ENCODE results near the gene NID1. TPM values are rescaled to one million over a fixed set of nuclear protein-coding genes. Genes with fewer than 3 reads are reported as not detected.

Gene NID1
- total and polyA plus RNA-seq, 9 of the 15 experiments (the other 6 are each of a cell fraction or from before 2014, with no cell fraction given), result 0.22 TPM; not detected in 8

- Histone ChIP-seq H3K9ac (ENCODE audit: insufficient read depth in 1 of 2, low read depth in 2 of 2, low read length in 2 of 2) (no peak overlapping the region), H3K36me3 (ENCODE audit: control insufficient read depth, insufficient read depth, low read length) (no peaks in the 10 kb centered on the region), H3K4me3 (no peak overlapping the region), H4K20me1 (replicated peaks; ENCODE audit: control insufficient read depth, insufficient read depth, low read length) (no peaks in the 10 kb centered on the region), H3K79me2 (ENCODE audit: control insufficient read depth, insufficient read depth, low read length) (no peaks in the 10 kb centered on the region), H3K4me2 (ENCODE audit: insufficient read depth, low read length) (no peak overlapping the region), H3K27ac (ENCODE audit: extremely low read depth, low read depth, low read length) (no peak overlapping the region), H3K9me3 (replicated peaks; ENCODE audit: control insufficient read depth, insufficient read depth, low read depth, low read length) (no peaks in the 10 kb centered on the region), H2AFZ (ENCODE audit: low read depth, low read length) (no peak overlapping the region), H3K27me3 (ENCODE audit: control insufficient read depth in 2 of 2, insufficient read depth in 2 of 2, low read length in 2 of 2) (peaks cover 0 to 30% of the 10 kb centered on the region in 2 experiments; a peak in 2 of 5 replicates), H3K4me1 (replicated peaks in 1 of 2; ENCODE audit: control insufficient read depth in 2 of 2, insufficient read depth in 2 of 2, low read length in 2 of 2) (peaks cover 3 to 9% of the 10 kb centered on the region in 2 experiments; a peak in 4 of 5 replicates), H3K9me1 (ENCODE audit: control insufficient read depth, insufficient read depth, low read length) (no peaks in the 10 kb centered on the region)
- CTCF ChIA-PET (ENCODE audit: low intra/inter-chr PET ratio), result interaction anchor here (0.6 to 1.5 kb wide), 3 partner anchors 237 to 380 kb away, joined by 3 to 27 read pairs (median 4); no protein-coding TSS in a partner anchor
- TF ChIP-seq DEAF1 (CRISPR knock-in tag; IDR thresholded peaks at IDR 0.05) (no peak), ZNF766 (CRISPR knock-in tag; conservative IDR thresholded peaks at IDR 0.05) (no peak), TBL1XR1 (IDR thresholded peaks at IDR 0.05; ENCODE audit: low read length in 2 of 2) (no peak), UBTF (IDR thresholded peaks at IDR 0.05; ENCODE audit: borderline replicate concordance in 1 of 2, low read depth in 2 of 2, low read length in 2 of 2) (no peak), NFIC (IDR thresholded peaks at IDR 0.05) (no peak)
- POLR2A ChIA-PET, result no interaction called here
- ATAC-seq, result no peak
- BruUV-seq (replicated peaks), result no TSS peak
- no peak for DNase-seq (ENCODE audit: extremely low read depth in 1 of 4, low spot score in 3 of 4)
- intact Hi-C loops (cut with micrococcal nuclease), result no loop called here
- in situ Hi-C loops (cut with MboI), result loop anchor here (5.0 to 25.0 kb wide), 3 partner anchors 382 to 1452 kb away; no protein-coding TSS in a partner anchor
- FAIRE-seq, result no peak
- 35% methylated on average over 13 of the region's 13 CpGs for WGBS (ENCODE audit: insufficient coverage, low coverage, missing lambda C conversion rate)
These were observed 45.2 kb upstream of the NID1 start for GRCh38 chr1:236110137-236110536.

All from K562 (cell line).